MM.1S (cell line): ENCODE results near the gene SYT9.

Experiments
- CTCF ChIP-seq: fragments of 300-600 bp; sonication (generic); IDR thresholded peaks from 2 replicates; pipeline ENCODE4 v1.5.1; 2016; ENCODE audit warnings: antibody characterized with exemption, low read length, mixed read lengths
- EZH2 ChIP-seq: fragments of 300-600 bp; sonication (generic); optimal IDR thresholded peaks from 2 replicates; pipeline ENCODE3; 2017; ENCODE audit warnings: low read depth, mild to moderate bottlenecking, antibody characterized with exemption, low read length, mixed read lengths
- EZH2phosphoT487 ChIP-seq: fragments of 300-600 bp; sonication (generic); IDR thresholded peaks from 2 replicates; pipeline ENCODE4 v1.6.1; 2018; ENCODE audit warnings: antibody characterized with exemption, low read length

GRCh38 chr11:7516475-7516874 is 264.8 kb downstream of the SYT9 start:
- TF ChIP-seq EZH2 (no peak), CTCF (no peak), EZH2phosphoT487 (no peak)
